Femur (tissue), 1 donor: ENCODE data around the gene CRNKL1.
"Not testable (repeated sequence)": the region's sequence is repeated elsewhere in the genome, so short reads cannot be mapped to it uniquely, and the experiment has no call there.

Source experiments
- DNase-seq: peaks from one replicate; pipeline ENCODE4 v3.0.0-alpha.2; 2017

The CRNKL1 gene

DNA sequence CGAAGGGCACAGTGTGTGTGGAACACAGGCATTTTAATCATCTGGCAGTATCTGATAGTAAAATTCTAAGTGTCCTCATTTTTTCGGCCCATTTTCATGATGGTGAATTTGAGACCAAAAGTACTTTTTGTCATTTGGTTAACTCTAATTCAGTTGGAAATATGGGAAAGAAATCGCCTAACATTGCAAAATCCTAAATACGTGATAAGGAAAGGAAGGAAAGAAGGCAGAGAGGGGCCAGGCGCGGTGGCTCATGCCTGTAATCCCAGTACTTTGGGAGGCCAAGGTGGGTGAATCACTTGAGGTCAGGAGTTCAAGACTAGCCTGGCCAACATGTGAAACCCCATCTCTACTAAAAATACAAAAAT lies 48.3 kb downstream of the CRNKL1 start:
- DNase-seq, result not testable (repeated sequence)

DNA sequence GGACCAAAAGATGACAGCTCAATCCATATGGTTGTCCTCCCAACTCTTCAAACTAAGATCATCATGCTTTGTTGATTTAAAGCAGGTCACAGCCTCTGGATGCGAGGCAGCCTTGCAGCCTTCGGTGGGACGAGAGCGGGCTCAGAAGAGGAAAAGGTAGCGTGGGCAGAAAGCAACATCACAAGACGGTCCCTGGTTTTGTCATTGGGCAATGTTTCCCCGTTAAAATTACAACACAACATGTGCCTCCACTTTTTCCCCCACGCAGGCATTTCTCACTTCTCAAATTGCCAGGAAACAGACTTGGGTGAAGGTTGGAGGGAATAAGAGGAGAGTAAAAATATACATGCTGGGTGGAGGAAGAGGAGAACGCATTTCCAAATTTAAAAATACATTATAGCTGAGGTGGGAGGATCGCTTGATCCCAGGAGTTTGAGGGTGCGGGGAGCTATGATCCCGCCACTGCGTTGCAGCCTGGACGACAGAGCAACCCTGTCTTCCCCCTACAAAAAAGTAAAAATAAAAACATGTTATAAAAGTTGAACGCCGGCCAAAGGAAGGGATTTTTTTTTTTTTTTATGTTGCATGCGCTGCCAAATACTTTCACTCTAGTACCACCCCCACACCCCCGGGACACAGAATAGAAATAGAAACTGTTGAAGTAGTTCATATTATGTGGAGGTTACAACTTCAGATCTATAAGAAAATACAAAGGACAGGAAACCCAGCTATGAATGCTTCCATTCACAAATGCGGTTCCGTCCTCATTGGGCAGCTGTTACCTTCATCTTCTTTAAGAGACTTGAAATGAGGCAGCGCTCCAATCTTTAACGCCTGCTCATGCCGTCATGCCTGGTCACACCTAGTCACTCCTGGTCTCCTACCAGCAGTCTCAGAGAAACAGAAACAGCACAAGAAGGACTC lies 49.0 kb downstream of the CRNKL1 start:
- peak; percentile 66 for DNase-seq

DNA sequence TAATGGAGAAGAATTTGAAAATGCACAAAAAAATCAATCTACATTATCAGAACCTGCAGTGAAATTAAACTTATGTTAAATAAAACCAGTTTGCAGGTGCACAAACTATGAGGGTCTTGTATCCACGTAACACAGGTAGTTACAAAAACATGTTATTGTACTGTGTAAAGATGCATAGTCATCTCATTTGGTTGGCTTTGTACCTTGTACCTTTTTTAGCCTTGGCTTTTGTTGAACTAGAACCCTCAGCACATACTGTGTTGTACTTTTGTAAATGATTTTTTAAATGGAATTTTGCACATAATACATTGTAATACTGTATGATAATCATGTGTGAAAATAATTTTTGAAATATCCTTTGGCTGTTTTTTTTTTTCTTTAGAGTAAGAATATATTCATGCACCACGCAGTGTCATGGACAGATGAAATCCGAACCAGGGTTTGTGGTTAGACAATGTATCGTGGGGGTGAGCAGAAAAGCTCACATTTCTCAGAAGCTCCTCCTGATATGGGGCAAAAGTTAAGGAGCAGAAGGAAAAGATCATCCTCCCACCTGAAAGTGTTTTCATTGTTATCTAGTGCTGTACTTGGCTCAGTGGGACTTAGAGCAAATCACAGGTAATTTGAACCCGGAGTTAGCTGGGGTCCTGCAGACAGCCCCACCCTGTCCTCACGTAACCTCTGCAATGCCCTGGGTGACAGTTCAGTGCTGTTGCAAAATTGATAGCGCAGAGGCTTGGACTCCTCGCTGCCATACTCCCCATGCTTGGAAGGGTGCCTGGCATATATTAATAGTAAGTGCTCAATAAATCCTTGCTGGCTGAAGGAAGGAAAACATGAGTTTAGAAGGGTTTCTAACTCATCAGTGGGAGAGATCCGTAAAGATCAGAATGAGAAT lies 49.9 kb downstream of the CRNKL1 start:
- DNase-seq, result no peak

DNA sequence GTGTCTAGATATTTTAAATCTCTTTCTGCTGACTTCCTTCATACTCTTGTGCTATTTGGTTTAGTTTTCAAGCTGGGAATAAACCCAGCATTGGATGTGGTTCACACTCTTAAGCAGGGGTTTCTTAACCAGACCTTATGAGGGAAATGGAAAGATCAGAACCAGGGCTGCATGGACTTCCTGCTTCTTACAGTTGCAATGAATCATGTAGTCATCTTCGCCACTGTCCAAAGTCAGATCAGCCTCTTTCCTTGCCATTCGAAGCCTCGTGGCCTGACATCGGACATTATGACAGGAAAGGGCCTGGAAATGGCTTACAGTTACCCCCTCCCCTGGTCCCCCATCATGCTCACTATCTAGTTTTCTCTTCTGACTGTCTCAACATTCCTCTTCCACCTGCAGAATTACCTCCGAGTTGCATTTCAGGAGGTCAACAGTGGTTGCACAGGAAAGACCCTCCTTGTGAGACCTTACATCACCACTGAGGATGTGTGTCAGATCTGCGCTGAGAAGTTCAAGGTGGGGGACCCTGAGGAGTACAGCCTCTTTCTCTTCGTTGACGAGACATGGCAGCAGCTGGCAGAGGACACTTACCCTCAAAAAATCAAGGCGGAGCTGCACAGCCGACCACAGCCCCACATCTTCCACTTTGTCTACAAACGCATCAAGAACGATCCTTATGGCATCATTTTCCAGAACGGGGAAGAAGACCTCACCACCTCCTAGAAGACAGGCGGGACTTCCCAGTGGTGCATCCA lies 51.9 kb downstream of the CRNKL1 start:
- DNase-seq, result no peak

DNA sequence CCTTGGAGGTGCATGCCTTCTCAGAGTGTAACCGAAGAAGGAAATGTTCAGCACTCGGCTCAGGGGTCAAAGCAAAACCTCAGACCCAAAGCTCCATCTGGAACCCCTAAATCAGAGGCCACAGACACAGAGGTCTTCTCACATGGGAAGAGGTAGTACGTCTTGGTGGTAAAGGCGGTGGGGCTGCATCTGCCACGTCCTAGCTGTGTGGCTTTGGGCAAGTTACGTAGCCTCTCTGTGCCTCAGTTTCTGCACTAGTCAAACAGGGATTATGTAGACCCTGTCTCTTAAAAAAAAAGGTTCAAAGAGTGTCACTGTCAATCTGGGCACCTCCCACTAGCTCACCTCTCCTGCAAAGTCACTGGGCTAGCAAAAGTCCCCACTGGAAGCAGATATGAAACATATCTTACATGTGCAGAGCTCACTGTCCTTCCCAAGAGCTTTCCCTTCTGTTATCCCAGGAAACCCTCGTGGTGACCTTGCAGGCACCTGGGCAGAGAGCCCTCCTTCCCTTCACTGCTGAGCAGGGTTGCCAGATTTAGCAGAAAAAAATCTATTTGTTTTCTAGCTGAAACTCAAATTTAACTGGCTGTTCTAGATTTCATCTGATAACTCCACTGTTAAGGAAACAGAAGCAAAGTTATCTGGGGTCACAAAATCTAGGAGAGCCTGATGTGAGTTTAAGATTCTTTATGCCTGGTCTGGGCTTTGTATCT lies 53.1 kb downstream of the CRNKL1 start:
- DNase-seq, result no peak

DNA sequence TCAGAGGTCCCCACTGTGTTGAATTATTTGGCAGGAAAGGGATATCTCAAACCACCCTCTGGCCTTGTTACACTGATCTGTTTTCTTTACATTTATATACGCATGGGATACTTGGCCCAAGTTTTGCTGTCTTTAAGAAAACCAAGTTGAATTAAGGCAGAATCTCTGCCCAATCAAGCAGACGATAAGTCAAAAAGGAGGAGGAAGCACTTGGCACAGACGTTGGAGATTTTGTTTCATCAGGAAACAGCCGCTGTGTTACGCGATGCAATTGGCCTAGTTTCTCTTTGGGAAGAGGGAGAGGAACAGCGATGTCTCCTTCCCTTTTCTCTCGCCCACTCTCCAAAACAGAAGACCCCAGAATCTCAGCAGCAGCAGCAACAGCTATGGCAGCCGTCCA lies 55.3 kb downstream of the CRNKL1 start:
- DNase-seq, result peak; percentile 72

DNA sequence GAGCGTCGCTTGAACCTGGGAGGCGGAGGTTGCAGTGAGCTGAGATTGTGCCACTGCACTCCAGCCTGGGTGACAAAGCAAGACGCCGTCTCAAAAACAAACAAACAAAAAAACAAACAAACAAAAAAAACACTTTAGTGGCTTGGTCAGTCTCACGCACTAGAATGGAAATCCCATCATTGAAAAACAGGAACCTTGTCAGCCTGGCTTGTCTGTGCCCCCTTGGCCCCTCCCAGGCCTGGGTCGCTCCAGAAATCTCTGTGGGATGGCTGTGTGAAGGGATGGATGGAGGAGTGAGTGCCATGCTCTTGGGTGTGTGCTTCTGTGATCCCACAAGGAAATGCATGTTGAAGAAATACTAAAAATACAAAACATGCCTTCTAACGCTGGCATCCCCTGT lies 56.0 kb downstream of the CRNKL1 start:
- no peak for DNase-seq

DNA sequence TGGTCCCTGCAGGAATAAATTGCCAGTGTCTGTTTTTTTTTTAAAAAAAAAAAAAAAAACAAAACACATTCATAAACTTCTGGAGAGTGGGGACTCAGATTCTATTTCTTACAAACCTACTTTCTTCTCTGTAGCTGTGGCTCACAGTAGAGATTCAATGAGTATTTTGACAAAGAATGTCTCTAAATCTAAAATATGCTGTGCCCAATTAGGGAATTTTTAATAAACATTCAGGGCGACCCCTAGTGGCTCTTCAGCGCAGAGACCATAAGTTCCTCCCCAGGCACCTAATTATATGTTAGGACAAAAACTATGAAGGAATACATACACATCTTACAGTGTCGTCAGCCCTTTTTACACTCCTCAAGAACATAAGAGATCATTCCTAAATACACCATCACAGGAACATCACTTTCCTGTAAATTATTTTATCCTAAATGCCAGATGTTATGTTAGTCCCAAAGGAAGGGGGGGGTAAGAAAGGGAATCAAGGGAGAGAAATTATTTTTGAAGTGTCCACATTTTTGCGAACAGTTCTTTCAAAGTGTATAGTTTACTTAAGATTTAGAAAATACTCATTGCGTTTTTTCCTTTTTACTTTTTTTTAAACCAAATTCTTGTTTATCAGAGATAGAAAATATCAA lies 56.9 kb downstream of the CRNKL1 start:
- no peak for DNase-seq

DNA sequence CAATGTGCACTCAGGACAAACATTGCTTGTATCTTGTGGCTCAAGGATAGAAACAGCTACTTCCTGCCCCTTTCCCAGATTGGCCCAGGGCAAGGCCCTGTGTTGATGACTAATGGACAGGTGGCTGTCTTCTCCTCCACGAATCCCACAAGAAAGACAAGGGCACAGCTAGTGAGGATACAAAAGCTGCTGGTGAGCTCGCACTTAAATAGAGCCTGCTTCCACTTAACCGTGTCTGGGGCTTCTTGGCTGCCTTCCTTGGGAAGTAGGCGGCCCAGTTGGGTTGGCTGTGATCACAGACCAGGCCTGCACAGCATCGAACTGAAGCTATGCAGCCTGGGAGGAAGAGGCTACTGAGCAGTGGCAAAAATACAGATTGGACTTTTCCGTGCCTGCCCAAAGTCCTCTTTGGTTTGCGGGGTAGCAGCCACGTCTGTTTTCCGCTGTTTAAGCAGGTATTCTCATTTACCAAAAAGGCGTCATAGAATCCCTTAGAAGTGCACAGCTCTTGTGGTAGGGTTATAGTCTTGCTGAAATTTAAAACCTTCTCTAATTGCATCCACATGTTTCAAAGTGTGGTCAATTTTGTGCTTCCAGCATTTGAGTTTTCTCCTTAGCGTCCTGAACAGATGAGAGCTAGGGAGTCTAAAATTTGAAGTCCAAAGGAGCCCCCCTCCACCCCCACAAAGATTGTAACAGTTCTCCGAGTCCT lies 58.2 kb downstream of the CRNKL1 start:
- peak; percentile 73 for DNase-seq

DNA sequence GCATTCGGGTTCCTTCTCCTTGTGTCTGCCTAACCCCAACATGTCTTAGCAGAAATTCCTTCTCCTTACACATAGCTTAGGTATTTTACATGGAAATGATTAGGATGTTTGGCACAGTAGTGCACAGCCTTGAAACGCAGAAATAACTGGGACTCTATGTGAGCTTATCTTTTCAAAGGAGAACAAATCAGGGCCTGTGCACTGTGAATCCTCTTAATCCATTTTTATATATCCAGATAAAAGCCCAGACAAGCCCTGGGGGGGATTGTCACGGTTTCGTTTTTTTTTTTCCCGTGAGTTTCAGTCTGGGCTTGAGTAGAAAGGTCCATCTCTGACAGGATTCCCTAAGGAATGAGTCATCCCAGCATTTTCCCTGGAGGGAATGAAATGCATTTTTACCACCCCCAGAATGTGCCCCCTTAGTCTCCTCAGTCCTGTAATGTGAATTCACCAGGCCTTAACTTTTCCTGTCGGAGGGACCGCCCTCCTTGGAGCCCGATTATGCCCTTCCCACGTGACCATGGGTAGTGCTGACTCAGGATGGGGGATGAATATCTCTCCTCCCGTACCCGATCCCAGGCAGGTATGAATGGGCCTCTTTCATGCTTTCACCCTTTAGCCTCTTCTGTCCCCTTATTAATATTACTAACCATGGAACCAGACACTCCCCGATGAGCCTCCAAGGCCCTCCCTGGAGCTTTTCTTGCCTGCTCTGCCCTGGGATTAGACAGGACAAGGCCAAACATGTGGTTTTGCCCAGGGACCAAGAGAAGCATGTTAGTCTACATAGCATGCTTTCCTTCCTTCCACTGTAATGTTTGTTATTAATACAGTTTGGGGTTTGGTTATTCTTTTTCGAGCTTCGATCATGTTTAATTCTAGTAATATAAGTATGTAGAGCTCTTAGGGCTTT lies 59.0 kb downstream of the CRNKL1 start:
- no peak for DNase-seq

DNA sequence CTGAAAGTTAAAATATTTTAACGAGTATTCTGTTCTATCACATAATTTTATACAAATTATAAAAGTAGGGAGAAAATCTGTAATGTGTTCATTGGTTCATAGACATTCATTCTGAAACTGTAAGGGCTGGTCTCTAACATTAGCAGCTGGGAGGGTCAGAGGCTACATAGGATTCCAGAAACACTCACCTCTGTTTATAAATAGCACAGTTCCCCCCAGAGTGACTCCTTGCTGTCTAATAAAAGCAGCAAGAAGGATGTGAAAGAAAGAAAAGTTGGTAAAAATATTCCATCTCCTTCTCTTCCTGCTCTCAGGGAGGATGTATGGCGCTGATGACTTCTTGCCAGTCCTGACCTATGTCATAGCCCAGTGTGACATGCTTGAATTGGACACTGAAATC lies 60.4 kb downstream of the CRNKL1 start:
- DNase-seq, result no peak

DNA sequence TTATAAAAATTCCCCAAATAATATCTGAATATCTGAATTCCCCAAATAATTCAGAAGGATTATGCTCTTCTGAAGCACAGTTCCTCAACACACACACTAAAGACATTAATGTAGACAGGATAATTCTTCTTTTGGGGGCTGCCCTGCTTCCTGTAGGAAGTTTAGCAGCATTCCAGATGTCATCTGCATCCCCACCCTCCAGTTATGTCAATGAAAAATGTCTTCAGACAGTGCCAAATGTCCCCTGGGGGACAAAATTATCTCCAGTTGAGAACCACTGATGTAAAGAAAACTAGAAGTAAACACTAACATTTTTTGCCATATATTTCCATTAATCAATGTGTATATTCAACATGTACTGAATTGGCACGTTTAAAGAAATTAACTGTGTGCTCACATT lies 61.0 kb downstream of the CRNKL1 start:
- DNase-seq, result no peak

DNA sequence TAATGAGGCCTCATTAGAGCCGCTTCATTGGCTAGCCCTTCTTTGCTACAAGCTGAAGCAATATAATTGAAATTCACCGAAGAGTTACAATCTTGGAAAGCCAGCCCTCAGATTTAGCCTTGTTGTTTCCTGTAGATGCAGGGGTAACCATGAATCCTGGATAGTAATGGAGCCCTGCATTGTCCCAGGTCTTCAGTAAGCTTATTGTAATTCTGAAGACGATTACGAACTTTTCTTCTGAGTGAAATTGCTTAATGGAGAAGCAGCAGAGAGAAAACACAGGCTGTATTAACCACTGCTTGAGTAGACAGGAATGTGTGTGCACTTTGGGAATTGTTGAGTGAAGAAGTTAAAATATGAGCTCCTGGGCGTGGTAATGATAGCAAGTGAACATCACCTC lies 61.4 kb downstream of the CRNKL1 start:
- DNase-seq, result no peak

DNA sequence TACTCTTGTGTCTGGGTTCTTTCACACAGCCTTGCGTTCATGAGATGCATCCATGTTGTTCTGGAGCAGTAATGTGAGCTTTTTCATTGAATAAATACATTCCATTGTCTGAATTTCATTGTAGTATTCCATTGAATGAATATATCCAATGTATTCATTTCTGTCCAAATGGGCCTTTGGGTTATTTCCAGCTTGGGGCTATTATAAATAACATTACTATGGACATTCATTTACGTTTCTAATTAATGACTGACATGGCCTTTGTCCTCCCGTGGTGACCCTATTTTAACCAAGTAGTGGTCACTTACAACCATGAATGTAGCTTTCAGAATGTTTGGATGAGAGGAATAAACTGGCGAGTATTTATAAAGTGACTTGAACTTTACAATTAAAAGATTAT lies 65.2 kb downstream of the CRNKL1 start:
- DNase-seq, result no peak

DNA sequence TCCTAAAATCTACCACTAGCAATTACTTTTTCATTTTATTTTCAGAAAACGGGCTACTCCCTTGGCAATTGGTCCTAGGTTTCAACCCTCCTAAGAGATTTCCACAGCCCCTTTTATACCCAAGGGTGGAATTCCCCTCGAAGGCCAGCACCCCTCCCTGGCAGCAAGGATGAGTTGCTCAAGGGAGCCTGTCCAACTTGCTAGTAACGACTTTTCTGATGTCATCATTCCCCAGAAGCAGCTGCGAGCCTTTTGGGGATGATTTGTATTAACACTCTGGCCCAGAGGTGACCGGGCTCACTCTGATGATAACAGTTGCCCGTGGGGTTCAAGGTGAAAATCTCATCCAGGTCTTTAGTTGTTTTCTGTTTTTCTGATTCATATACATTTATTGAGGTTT lies 65.8 kb downstream of the CRNKL1 start:
- DNase-seq, result no peak
